NCI-H2029 (cell line): ENCODE data around the gene KLHL25.
A peak's percentile ranks its signal among the peaks of the same experiment; 100 is the strongest.

Experiments used
- DNase-seq: peaks from one replicate; lab custom pipeline; 2025; lab: John Stamatoyannopoulos, UW

Gene KLHL25

GRCh38 chr15:85760531-85761371 is 34.0 kb downstream of the KLHL25 start:
- DNase-seq, result no peak

GRCh38 chr15:85760049-85760448 is 34.7 kb downstream of the KLHL25 start:
- DNase-seq, result no peak

GRCh38 chr15:85759376-85759775 is 35.3 kb downstream of the KLHL25 start:
- DNase-seq, result no peak

GRCh38 chr15:85758655-85758978 is 36.1 kb downstream of the KLHL25 start:
- DNase-seq, result no peak

- DNase-seq, result no peak
Observed at GRCh38 chr15:85757939-85758654, 36.6 kb downstream of the KLHL25 start.

- no peak for DNase-seq
Observed at GRCh38 chr15:85757073-85757938, 37.4 kb downstream of the KLHL25 start.

GRCh38 chr15:85756411-85757072 is 38.2 kb downstream of the KLHL25 start:
- DNase-seq, result no peak

GRCh38 chr15:85755942-85756341 is 38.8 kb downstream of the KLHL25 start:
- no peak for DNase-seq

GRCh38 chr15:85755471-85755870 is 39.3 kb downstream of the KLHL25 start:
- no peak for DNase-seq

- no peak for DNase-seq
Observed at GRCh38 chr15:85754989-85755388, 39.7 kb downstream of the KLHL25 start.

GRCh38 chr15:85753791-85754452 is 40.8 kb downstream of the KLHL25 start:
- no peak for DNase-seq

GRCh38 chr15:85753261-85753660 is 41.5 kb downstream of the KLHL25 start:
- DNase-seq, result no peak

- DNase-seq, result peak; percentile 14
Observed at GRCh38 chr15:85752491-85752961, 42.2 kb downstream of the KLHL25 start.

- DNase-seq, result no peak
Observed at GRCh38 chr15:85752124-85752475, 42.6 kb downstream of the KLHL25 start.

- no peak for DNase-seq
Observed at GRCh38 chr15:85751291-85752123, 43.2 kb downstream of the KLHL25 start.

GRCh38 chr15:85750319-85751290 is 44.1 kb downstream of the KLHL25 start:
- DNase-seq, result no peak

- no peak for DNase-seq
Observed at GRCh38 chr15:85749261-85750151, 45.2 kb downstream of the KLHL25 start.

- DNase-seq, result no peak
Observed at GRCh38 chr15:85748729-85749128, 46.0 kb downstream of the KLHL25 start.
